ENCODE results near the gene CADM1.

CADM1 gene

GRCh38 chr11:115221461-115222069 lies 282.6 kb downstream of the CADM1 start:
- H3K36me3 ChIP-seq (ENCODE audit: insufficient read depth, low read length), result no peaks in the 10 kb centered on the region
- H3K9ac ChIP-seq (ENCODE audit: low read length), result no peak overlapping the region
- no peaks in the 10 kb centered on the region for H3K9me3 ChIP-seq (ENCODE audit: low read length)
- no peak overlapping the region for H3K4me3 ChIP-seq (ENCODE audit: low read depth in 1 of 2, low read length in 2 of 2)
- no peaks in the 10 kb centered on the region for H3K27me3 ChIP-seq (ENCODE audit: control insufficient read depth in 1 of 2, insufficient read depth in 2 of 2, low read length in 2 of 2)
- H3K4me1 ChIP-seq (ENCODE audit: insufficient read depth, low read length), result peaks cover 6% of the 10 kb centered on the region
- H3K27ac ChIP-seq (ENCODE audit: low read depth, low read length), result no peak overlapping the region

- no peak overlapping the region for H3K9ac ChIP-seq (ENCODE audit: low read length)
- H3K27ac ChIP-seq (ENCODE audit: low read depth, low read length), result no peak overlapping the region
Observed at GRCh38 chr11:115220911-115221310, 283.3 kb downstream of the CADM1 start.

DNA sequence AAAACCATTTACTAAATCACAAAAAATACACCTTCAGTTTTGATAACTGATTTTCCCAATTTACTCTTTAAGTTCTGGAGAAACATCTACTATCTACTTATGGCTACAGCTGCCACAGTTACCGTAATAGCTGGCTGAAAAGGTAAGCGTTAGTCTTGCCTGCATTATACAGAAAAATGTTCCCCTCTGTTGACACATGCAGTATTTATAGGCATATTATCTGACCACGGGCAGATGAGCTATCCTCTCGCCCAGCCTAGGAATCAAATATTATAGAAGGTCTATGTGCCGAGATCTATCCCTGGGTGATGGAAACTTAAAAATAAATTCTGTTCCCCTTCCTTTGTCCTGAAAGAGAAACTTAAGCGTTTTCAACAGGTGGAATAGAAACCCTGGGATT lies 283.8 kb downstream of the CADM1 start:
- no peak overlapping the region for H3K9ac ChIP-seq (ENCODE audit: low read length)
- no peak overlapping the region for H3K27ac ChIP-seq (ENCODE audit: low read depth, low read length)
- H3K4me1 ChIP-seq (ENCODE audit: insufficient read depth, low read length), result peaks cover 6% of the 10 kb centered on the region
- H3K4me3 ChIP-seq (ENCODE audit: low read depth in 1 of 2, low read length in 2 of 2), result no peak overlapping the region
- no peaks in the 10 kb centered on the region for H3K27me3 ChIP-seq (ENCODE audit: control insufficient read depth in 1 of 2, insufficient read depth in 2 of 2, low read length in 2 of 2)
- no peaks in the 10 kb centered on the region for H3K36me3 ChIP-seq (ENCODE audit: insufficient read depth, low read length)
- no peaks in the 10 kb centered on the region for H3K9me3 ChIP-seq (ENCODE audit: low read length)

More at GRCh38 chr11:115220911-115221310, 283.3 kb downstream of the CADM1 start:
- H3K27me3 ChIP-seq (ENCODE audit: control insufficient read depth in 1 of 2, insufficient read depth in 2 of 2, low read length in 2 of 2), result no peaks in the 10 kb centered on the region
- peaks cover 6% of the 10 kb centered on the region for H3K4me1 ChIP-seq (ENCODE audit: insufficient read depth, low read length)
- H3K4me3 ChIP-seq (ENCODE audit: low read depth in 1 of 2, low read length in 2 of 2), result no peak overlapping the region
- no peaks in the 10 kb centered on the region for H3K36me3 ChIP-seq (ENCODE audit: insufficient read depth, low read length)
- H3K9me3 ChIP-seq (ENCODE audit: low read length), result no peaks in the 10 kb centered on the region

DNA sequence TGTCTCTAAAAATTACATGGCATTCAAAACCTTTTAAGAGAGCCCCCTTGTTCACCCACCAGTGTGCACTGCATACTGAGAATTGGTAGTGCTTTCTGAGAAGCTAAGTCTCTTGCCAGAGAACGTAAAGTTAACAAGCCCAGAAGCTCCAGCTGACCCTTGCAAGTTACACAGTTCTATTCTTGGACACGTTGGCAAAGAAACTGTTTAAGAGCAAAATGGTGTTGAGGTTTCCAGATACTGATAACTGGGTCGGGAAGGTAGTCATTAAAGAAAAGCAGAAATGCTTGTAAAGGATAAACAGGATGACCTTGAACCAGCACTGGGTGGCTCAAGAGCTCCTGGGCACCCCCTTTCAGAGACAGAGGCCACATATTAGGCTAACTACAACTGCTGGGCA lies 284.8 kb downstream of the CADM1 start:
- Histone ChIP-seq H3K4me3 (ENCODE audit: low read depth in 1 of 2, low read length in 2 of 2) (no peak overlapping the region), H3K9ac (ENCODE audit: low read length) (no peak overlapping the region), H3K9me3 (ENCODE audit: low read length) (no peaks in the 10 kb centered on the region), H3K27ac (ENCODE audit: low read depth, low read length) (no peak overlapping the region), H3K4me1 (ENCODE audit: insufficient read depth, low read length) (peaks cover 6% of the 10 kb centered on the region), H3K36me3 (ENCODE audit: insufficient read depth, low read length) (no peaks in the 10 kb centered on the region), H3K27me3 (ENCODE audit: control insufficient read depth in 1 of 2, insufficient read depth in 2 of 2, low read length in 2 of 2) (no peaks in the 10 kb centered on the region)

GRCh38 chr11:115217726-115218311 lies 286.4 kb downstream of the CADM1 start:
- Histone ChIP-seq H3K4me1 (ENCODE audit: insufficient read depth, low read length) (peaks cover 6% of the 10 kb centered on the region), H3K9me3 (ENCODE audit: low read length) (no peaks in the 10 kb centered on the region), H3K4me3 (ENCODE audit: low read depth in 1 of 2, low read length in 2 of 2) (no peak overlapping the region), H3K27ac (ENCODE audit: low read depth, low read length) (no peak overlapping the region), H3K36me3 (ENCODE audit: insufficient read depth, low read length) (no peaks in the 10 kb centered on the region), H3K27me3 (ENCODE audit: control insufficient read depth in 1 of 2, insufficient read depth in 2 of 2, low read length in 2 of 2) (no peaks in the 10 kb centered on the region), H3K9ac (ENCODE audit: low read length) (no peak overlapping the region)

DNA sequence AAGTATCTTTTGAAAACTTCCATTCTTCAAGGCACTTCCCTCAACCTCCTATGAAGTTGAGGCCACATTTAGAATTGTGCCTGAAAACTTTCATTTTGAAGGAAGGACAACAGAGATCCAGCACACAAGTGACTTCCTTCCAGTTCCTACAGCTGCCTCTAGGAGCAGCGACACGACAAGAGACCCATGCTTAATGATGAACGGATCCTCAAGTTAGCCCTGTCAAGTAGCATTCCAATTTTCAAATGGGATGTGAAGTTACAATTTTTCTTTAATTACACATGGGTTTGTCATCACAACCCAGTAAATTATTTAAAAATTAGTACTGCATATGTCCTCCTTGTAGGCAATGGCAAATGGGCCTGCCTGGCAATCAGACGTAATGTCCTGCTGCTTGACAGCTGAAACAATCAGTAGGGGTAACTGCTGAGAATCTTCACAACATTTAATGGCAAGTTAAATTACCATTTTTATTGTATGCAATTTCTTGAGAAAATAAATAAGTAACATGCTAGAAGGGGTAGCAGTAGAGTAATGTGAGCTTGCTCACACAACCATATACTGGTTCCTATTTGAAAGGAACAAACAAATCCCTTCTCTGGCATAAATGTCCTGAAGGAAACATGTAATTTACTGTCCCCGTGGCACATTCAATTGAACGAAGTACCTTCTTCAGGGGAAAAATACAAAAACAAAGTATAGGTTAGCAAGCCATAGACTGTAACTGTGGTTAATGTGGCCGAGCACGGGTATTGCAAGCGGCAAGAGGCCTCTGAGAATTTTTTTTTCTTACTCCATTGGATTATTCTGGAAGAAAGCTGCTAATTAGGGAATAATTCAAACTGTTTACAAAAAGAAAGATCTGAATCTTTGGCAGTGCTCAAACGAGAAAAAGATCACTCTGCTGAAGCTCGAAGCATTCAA lies 288.3 kb downstream of the CADM1 start:
- H3K4me3 ChIP-seq (ENCODE audit: low read depth in 1 of 2, low read length in 2 of 2), result no peak overlapping the region
- peaks cover 6% of the 10 kb centered on the region for H3K4me1 ChIP-seq (ENCODE audit: insufficient read depth, low read length)
- no peak overlapping the region for H3K27ac ChIP-seq (ENCODE audit: low read depth, low read length)

GRCh38 chr11:115214644-115215234 lies 289.5 kb downstream of the CADM1 start:
- no peaks in the 10 kb centered on the region for H3K36me3 ChIP-seq (ENCODE audit: insufficient read depth, low read length)
- no peak overlapping the region for H3K9ac ChIP-seq (ENCODE audit: low read length)
- H3K9me3 ChIP-seq (ENCODE audit: low read length), result no peaks in the 10 kb centered on the region
- no peak overlapping the region for H3K4me3 ChIP-seq (ENCODE audit: low read depth in 1 of 2, low read length in 2 of 2)
- peaks cover 6% of the 10 kb centered on the region for H3K4me1 ChIP-seq (ENCODE audit: insufficient read depth, low read length)
- H3K27me3 ChIP-seq (ENCODE audit: control insufficient read depth in 1 of 2, insufficient read depth in 2 of 2, low read length in 2 of 2), result no peaks in the 10 kb centered on the region
- H3K27ac ChIP-seq (ENCODE audit: low read depth, low read length), result no peak overlapping the region

More for the DNA sequence above, 288.3 kb downstream of the CADM1 start:
- Histone ChIP-seq H3K36me3 (ENCODE audit: insufficient read depth, low read length) (no peaks in the 10 kb centered on the region), H3K27me3 (ENCODE audit: control insufficient read depth in 1 of 2, insufficient read depth in 2 of 2, low read length in 2 of 2) (no peaks in the 10 kb centered on the region), H3K9me3 (ENCODE audit: low read length) (no peaks in the 10 kb centered on the region), H3K9ac (ENCODE audit: low read length) (no peak overlapping the region)

DNA sequence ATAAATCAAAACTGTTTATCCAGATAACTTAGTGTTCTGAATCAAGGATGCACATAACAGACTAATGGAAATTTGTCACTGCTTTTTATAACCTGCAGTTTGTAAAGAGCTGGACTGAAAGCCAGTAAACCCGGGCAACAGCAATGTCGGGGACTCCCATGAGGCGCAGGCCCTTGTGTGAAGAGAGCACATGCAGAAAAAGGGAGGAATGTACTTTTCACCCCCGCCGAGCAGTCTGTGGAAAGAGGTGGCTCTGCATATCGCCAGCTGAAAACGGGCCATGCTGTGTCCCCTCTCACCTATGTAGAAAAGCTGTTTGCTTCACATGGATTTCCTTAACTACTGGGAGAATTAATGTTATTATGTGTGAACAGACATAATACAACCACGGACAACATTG lies 291.2 kb downstream of the CADM1 start:
- H3K27me3 ChIP-seq (ENCODE audit: control insufficient read depth in 1 of 2, insufficient read depth in 2 of 2, low read length in 2 of 2), result no peaks in the 10 kb centered on the region
- H3K4me1 ChIP-seq (ENCODE audit: insufficient read depth, low read length), result no peaks in the 10 kb centered on the region
- H3K9ac ChIP-seq (ENCODE audit: low read length), result no peak overlapping the region
- no peaks in the 10 kb centered on the region for H3K9me3 ChIP-seq (ENCODE audit: low read length)
- H3K4me3 ChIP-seq (ENCODE audit: low read depth in 1 of 2, low read length in 2 of 2), result no peak overlapping the region
- no peak overlapping the region for H3K27ac ChIP-seq (ENCODE audit: low read depth, low read length)
- no peaks in the 10 kb centered on the region for H3K36me3 ChIP-seq (ENCODE audit: insufficient read depth, low read length)

DNA sequence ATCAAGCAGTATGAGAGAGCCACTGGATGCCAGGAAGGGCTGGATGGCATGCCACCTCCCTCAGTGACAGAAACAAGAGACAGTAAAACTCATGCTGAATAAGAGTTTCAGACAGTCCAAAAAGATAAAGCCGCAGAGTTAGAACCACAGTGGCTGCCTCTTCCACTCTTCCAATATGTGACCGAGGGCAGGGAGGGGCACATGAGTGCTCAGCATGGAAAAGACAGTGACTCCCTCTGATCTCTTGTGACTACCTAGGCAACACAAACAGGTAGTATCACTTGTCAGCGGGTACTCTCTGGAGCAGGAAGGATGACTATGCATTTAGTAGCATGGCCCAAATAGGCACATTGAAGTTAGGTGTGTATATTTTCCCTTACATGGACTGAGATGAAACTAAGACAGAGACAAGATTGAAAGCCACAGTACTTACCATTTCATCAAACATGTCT lies 295.4 kb downstream of the CADM1 start:
- Histone ChIP-seq H3K27me3 (ENCODE audit: control insufficient read depth in 1 of 2, insufficient read depth in 2 of 2, low read length in 2 of 2) (no peaks in the 10 kb centered on the region), H3K9ac (ENCODE audit: low read length) (no peak overlapping the region), H3K4me1 (ENCODE audit: insufficient read depth, low read length) (no peaks in the 10 kb centered on the region), H3K36me3 (ENCODE audit: insufficient read depth, low read length) (no peaks in the 10 kb centered on the region), H3K4me3 (ENCODE audit: low read depth in 1 of 2, low read length in 2 of 2) (no peak overlapping the region), H3K9me3 (ENCODE audit: low read length) (no peaks in the 10 kb centered on the region), H3K27ac (ENCODE audit: low read depth, low read length) (no peak overlapping the region)

DNA sequence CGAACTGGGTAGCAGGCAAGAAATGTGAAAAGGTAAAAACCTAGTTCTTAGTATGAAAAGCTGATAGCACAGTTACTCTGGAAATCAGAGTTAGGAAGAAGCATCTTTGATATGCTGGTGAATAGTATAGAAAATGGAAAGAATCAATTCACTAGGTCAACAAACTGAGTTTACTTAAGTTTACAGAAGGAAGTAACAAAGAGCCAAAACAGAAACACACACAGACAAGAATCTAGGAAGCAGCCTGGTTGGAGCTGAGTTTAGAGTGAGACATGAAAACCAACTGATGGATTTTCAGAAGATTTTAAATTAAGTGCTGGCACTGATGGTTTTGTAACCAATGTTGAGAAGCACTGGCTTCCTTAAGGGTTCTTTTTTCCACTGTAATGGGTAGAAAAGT lies 296.3 kb downstream of the CADM1 start:
- Histone ChIP-seq H3K9ac (ENCODE audit: low read length) (no peak overlapping the region), H3K4me3 (ENCODE audit: low read depth in 1 of 2, low read length in 2 of 2) (no peak overlapping the region)

DNA sequence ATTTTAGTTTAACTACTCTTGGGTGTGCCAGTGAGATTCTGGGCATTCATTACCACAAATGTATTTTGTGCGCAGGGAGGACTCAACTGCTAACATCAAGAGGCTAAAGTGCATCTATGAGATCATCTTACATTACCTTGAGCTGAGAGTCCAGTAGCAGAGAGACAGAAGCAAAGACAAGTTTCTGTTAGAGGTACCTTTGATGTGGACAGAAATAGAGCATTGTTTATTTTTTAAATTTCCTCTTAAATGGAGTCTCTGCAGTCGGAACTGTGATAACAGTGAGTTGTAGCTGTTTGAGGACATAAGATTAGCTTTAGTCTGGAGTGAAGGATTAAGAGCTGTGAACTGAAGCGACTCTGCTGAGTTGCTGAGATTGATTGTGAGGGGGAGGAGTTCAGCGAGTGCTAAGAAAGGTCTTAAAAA lies 297.0 kb downstream of the CADM1 start:
- Histone ChIP-seq H3K4me1 (ENCODE audit: insufficient read depth, low read length) (no peaks in the 10 kb centered on the region), H3K36me3 (ENCODE audit: insufficient read depth, low read length) (no peaks in the 10 kb centered on the region), H3K4me3 (ENCODE audit: low read depth in 1 of 2, low read length in 2 of 2) (no peak overlapping the region), H3K27me3 (ENCODE audit: control insufficient read depth in 1 of 2, insufficient read depth in 2 of 2, low read length in 2 of 2) (no peaks in the 10 kb centered on the region), H3K9ac (ENCODE audit: low read length) (no peak overlapping the region), H3K27ac (ENCODE audit: low read depth, low read length) (no peak overlapping the region), H3K9me3 (ENCODE audit: low read length) (no peaks in the 10 kb centered on the region)

More for the DNA sequence above, 296.3 kb downstream of the CADM1 start:
- no peaks in the 10 kb centered on the region for H3K36me3 ChIP-seq (ENCODE audit: insufficient read depth, low read length)
- H3K27ac ChIP-seq (ENCODE audit: low read depth, low read length), result no peak overlapping the region
- H3K4me1 ChIP-seq (ENCODE audit: insufficient read depth, low read length), result no peaks in the 10 kb centered on the region
- no peaks in the 10 kb centered on the region for H3K27me3 ChIP-seq (ENCODE audit: control insufficient read depth in 1 of 2, insufficient read depth in 2 of 2, low read length in 2 of 2)
- no peaks in the 10 kb centered on the region for H3K9me3 ChIP-seq (ENCODE audit: low read length)
